ENCODE data around the gene SLC5A11. TPM values are rescaled to one million over a fixed set of nuclear protein-coding genes. Genes with fewer than 3 reads are reported as not detected.

Gene SLC5A11
- total RNA-seq, 1 experiment from 2014 or later: 0.47 TPM

GRCh38 chr16:24936151-24936550 lies 90.4 kb downstream of the SLC5A11 start:
- ChIA-PET CTCF (no interaction called here), POLR2A (no interaction called here), RAD21 (ENCODE audit: low non-redundant PET in 1 of 2, low total read pairs in 2 of 2, uncharacterized antibody in 2 of 2, unreplicated experiment in 2 of 2) (no interaction called here)
- Histone ChIP-seq H3K9me3 (ENCODE audit: control insufficient read depth in 1 of 2, insufficient read depth in 1 of 2, low read depth in 1 of 2, low read length in 2 of 2) (no peaks in the 10 kb centered on the region), H3K36me3 (ENCODE audit: control insufficient read depth in 1 of 2, insufficient read depth in 2 of 2, low read length in 2 of 2) (peaks cover 0 to 15% of the 10 kb centered on the region in 2 experiments; a peak in 2 of 4 replicates), H3K27me3 (ENCODE audit: insufficient read depth, low read length) (no peaks in the 10 kb centered on the region), H3K4me1 (ENCODE audit: control insufficient read depth in 1 of 2, insufficient read depth in 2 of 2, low read length in 2 of 2) (no peaks in the 10 kb centered on the region), H4K20me1 (ENCODE audit: insufficient read depth) (no peaks in the 10 kb centered on the region), H2AFZ (ENCODE audit: low read depth, low read length, poor library complexity, severe bottlenecking) (no peak overlapping the region), H3K4me3 (replicated peaks in 1 of 2; ENCODE audit: low read depth in 1 of 2, low read length in 2 of 2) (no peak overlapping the region), H3K79me2 (ENCODE audit: insufficient read depth, low read length) (no peaks in the 10 kb centered on the region), H3K4me2 (ENCODE audit: low read length) (no peak overlapping the region), H3K27ac (ENCODE audit: low read depth, low read length) (no peak overlapping the region), H3K9me2 (ENCODE audit: insufficient read depth) (no peaks in the 10 kb centered on the region), H3K9ac (ENCODE audit: low read length) (no peak overlapping the region)
- intact Hi-C loops (cut with micrococcal nuclease): no loop called here
- TF ChIP-seq EZH2phosphoT487 (IDR thresholded peaks at IDR 0.05; ENCODE audit: borderline replicate concordance) (no peak), EZH2 (IDR thresholded peaks at IDR 0.05) (no peak), ZNF274 (IDR thresholded peaks at IDR 0.05; ENCODE audit: low read depth, low read length) (no peak), ATF3 (IDR thresholded peaks at IDR 0.05) (no peak), SIN3A (IDR thresholded peaks at IDR 0.05; ENCODE audit: low read depth) (no peak), TCF7L2 (IDR thresholded peaks at IDR 0.05; ENCODE audit: borderline replicate concordance, extremely low read depth, insufficient read depth, insufficient read length) (no peak), ZBTB33 (IDR thresholded peaks at IDR 0.05; ENCODE audit: extremely low read depth, insufficient replicate concordance, low read length) (no peak), YY1 (IDR thresholded peaks at IDR 0.05; ENCODE audit: extremely low read depth, insufficient replicate concordance, low read depth, low read length) (no peak), POLR2AphosphoS5 (IDR thresholded peaks at IDR 0.05; ENCODE audit: low read depth, low read length) (no peak), FOSL1 (IDR thresholded peaks at IDR 0.05; ENCODE audit: low read depth) (no peak), SRF (IDR thresholded peaks at IDR 0.05; ENCODE audit: low read depth) (no peak), MAX (IDR thresholded peaks at IDR 0.05) (no peak), ELF1 (IDR thresholded peaks at IDR 0.05; ENCODE audit: borderline replicate concordance, low read depth) (no peak), EGR1 (IDR thresholded peaks at IDR 0.05; ENCODE audit: low read depth) (no peak), ZFX (IDR thresholded peaks at IDR 0.05) (no peak), SP1 (IDR thresholded peaks at IDR 0.05; ENCODE audit: low read depth) (no peak)
- DNase-seq (ENCODE audit: low read depth, low spot score) (no peak), ATAC-seq (no peak)
- BruUV-seq (replicated peaks): no TSS peak

Data from HCT116 (cell line).